ENCODE data around the gene SMTNL1.

GRCh38 chr11:57555393-57555792 lies 18.0 kb downstream of the SMTNL1 start:
- TF ChIP-seq CTCF (IDR thresholded peaks at IDR 0.05) (no peak), POLR2A (IDR thresholded peaks at IDR 0.05) (no peak)

Measured in body of pancreas (tissue), 4 donors.